Naive thymus-derived CD8-positive, alpha-beta T cell (primary cell): ENCODE data around the gene KIRREL3. TPM values are rescaled to one million over a fixed set of nuclear protein-coding genes. Genes with fewer than 3 reads are reported as not detected.
A peak's percentile ranks its signal among the peaks of the same experiment; 100 is the strongest.

Source experiments
- ATAC-seq, 2 donors: fragments of 150-1000 bp; cut with Tn5 transposase in 1 of 2; sonication (Bioruptor Pico), chemical (Tn5 transposase) in 1 of 2; 1 replicate in 1 of 2; 2 replicates in 1 of 2; pipeline ENCODE4 v1.10.0; 2021; ENCODE audit warnings: mild to moderate bottlenecking in 2 of 2, moderate library complexity in 2 of 2
- POLR2A ChIA-PET: fragments of 350-600 bp; sonication (Branson Sonifier 250); formaldehyde crosslinking; loops from one replicate; lab custom pipeline; 2021; ENCODE audit warnings: antibody characterized with exemption; lab: Charles Lee
- DNase-seq, 10 donors: peaks; one replicate each; pipeline versions ENCODE4 v3.0.0 to v3.0.0-alpha.2; 2020 to 2022
- H3K27ac Mint-ChIP-seq, 10 donors: one replicate each; pipeline ENCODE4 v1.8.0; 2020 to 2022; ENCODE audit warnings: mild to moderate bottlenecking in 10 of 10, mixed read lengths in 10 of 10, moderate library complexity in 4 of 10, inconsistent platforms in 1 of 10
- H3K27me3 Mint-ChIP-seq, 5 donors: one replicate each; pipeline ENCODE4 v1.8.0; 2021 to 2022; ENCODE audit warnings: mixed read lengths in 5 of 5
- H3K36me3 Mint-ChIP-seq, 3 donors: one replicate each; pipeline ENCODE4 v1.8.0; 2020 to 2022; ENCODE audit warnings: mixed read lengths in 3 of 3, mild to moderate bottlenecking in 2 of 3, inconsistent platforms in 1 of 3
- H3K4me1 Mint-ChIP-seq, 4 donors: one replicate each; pipeline ENCODE4 v1.8.0; 2021 to 2022; ENCODE audit warnings: mixed read lengths in 4 of 4
- H3K4me3 Mint-ChIP-seq, 10 donors: one replicate each; pipeline ENCODE4 v1.8.0; 2020 to 2022; ENCODE audit warnings: mild to moderate bottlenecking in 10 of 10, mixed read lengths in 10 of 10, moderate library complexity in 6 of 10, inconsistent platforms in 1 of 10
- H3K9me3 Mint-ChIP-seq, 9 donors: one replicate each; pipeline ENCODE4 v1.8.0; 2020 to 2022; ENCODE audit warnings: mixed read lengths in 9 of 9, mild to moderate bottlenecking in 3 of 9, inconsistent platforms in 1 of 9, moderate library complexity in 1 of 9
- polyA plus RNA-seq, 3 donors: library from polyadenylated mRNA; unstranded; fragments of 300-500 nt; fragmentation: Illumina TruSeq; gene quantifications; one replicate each; pipeline ENCODE4 v1.2.3, GENCODE V29; 2021
- total RNA-seq, 8 experiments: library from RNA in 2 of 8; stranded (reverse) in 2 of 8; gene quantifications; one replicate each; pipeline ENCODE4 v1.2.3 and lab custom pipeline; 2021 to 2026

Gene KIRREL3
- total and polyA plus RNA-seq, 5 experiments from 2014 or later = not detected

- Mint-ChIP-seq H3K9me3 (no peaks in the 10 kb centered on the region), H3K4me3 (no peak overlapping the region), H3K27me3 (peaks cover 1 to 35% (median 6%) of the 10 kb centered on the region in 5 donors), H3K36me3 (no peaks in the 10 kb centered on the region), H3K27ac (no peak overlapping the region), H3K4me1 (no peaks in the 10 kb centered on the region)
- POLR2A ChIA-PET = no interaction called here
- ATAC-seq = no peak
- no peak for DNase-seq
These were observed 340.2 kb downstream of the KIRREL3 start for GRCh38 chr11:126660321-126660720.

DNA sequence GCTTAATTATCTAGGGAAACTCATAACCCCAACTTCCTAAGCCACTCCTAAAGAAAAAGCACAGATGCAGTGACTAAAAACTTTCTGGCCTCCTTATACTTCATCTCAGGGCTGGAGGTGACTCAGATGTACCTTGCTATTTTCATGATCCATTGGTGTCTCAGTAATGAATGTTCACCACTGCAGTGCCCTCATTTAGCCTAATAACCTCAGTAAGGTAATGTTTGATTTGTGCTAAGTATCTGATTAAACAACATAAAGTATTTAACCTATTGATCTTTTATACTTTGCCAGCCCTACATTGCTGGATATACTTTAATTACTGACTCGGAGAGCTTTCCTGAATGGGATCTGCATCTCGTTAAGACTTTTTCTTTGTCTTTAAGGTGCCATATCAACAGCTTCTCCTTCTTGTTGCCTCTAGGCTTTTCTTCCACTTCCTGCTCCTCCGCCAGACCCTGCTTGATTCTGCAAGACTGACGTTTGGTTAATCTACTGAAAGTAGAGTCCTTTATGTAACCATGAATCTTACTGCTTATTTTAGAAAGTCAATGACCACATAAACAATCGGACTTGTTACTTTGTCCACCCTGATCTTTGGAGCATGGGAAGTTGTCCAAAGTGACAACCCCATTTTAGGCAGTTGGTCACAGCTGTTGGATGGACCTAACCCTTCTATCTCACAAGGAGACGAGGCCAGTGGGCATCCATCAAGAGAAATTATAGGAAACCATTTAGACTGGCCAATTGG is 342.1 kb downstream of the KIRREL3 start:
- Mint-ChIP-seq H3K36me3 (no peaks in the 10 kb centered on the region), H3K4me3 (no peak overlapping the region), H3K4me1 (no peaks in the 10 kb centered on the region), H3K27ac (no peak overlapping the region), H3K9me3 (peaks cover 0 to under 1% (median 0%) of the 10 kb centered on the region in 9 donors), H3K27me3 (peaks cover 1 to 31% (median 9%) of the 10 kb centered on the region in 5 donors)
- DNase-seq (no peak), ATAC-seq (no peak)
- POLR2A ChIA-PET = no interaction called here

DNA sequence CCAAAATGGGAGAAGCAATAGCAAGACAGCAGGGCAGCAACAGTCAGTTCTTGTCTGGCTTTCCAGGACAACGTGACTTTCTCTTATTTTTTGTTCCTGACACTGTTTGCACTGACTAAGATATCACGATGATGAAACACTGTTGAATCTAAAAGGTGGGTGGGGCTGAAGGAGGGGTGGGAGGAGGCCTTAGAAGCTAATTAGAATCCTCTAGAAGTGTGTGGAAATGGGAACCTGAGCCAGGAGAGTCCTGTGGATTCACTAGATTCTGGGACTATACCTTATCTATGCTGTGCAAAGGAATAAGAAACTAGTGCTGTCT is 344.8 kb downstream of the KIRREL3 start:
- POLR2A ChIA-PET = no interaction called here
- peaks cover 4 to 43% (median 7%) of the 10 kb centered on the region in 5 donors for H3K27me3 Mint-ChIP-seq
- H3K36me3 Mint-ChIP-seq = no peaks in the 10 kb centered on the region
- DNase-seq (no peak), ATAC-seq (no peak)
- no peaks in the 10 kb centered on the region for H3K4me1 Mint-ChIP-seq
- no peak overlapping the region for H3K27ac Mint-ChIP-seq
- peaks cover 0 to 7% (median 0%) of the 10 kb centered on the region in 9 donors for H3K9me3 Mint-ChIP-seq
- no peak overlapping the region for H3K4me3 Mint-ChIP-seq

- DNase-seq (no peak), ATAC-seq (no peak)
- Mint-ChIP-seq H3K9me3 (peaks cover 0 to 7% (median 0%) of the 10 kb centered on the region in 9 donors), H3K4me1 (no peaks in the 10 kb centered on the region), H3K27me3 (peaks cover 4 to 43% (median 7%) of the 10 kb centered on the region in 5 donors), H3K4me3 (no peak overlapping the region), H3K36me3 (no peaks in the 10 kb centered on the region), H3K27ac (no peak overlapping the region)
- POLR2A ChIA-PET = no interaction called here
These were observed 345.4 kb downstream of the KIRREL3 start for GRCh38 chr11:126654886-126655806.

GRCh38 chr11:126653040-126653439 is 347.5 kb downstream of the KIRREL3 start:
- POLR2A ChIA-PET = no interaction called here
- H3K27me3 Mint-ChIP-seq = peaks cover 3 to 48% (median 7%) of the 10 kb centered on the region in 5 donors
- peaks cover 0 to 12% (median 0%) of the 10 kb centered on the region in 9 donors for H3K9me3 Mint-ChIP-seq
- DNase-seq = no peak
- no peaks in the 10 kb centered on the region for H3K36me3 Mint-ChIP-seq
- H3K4me1 Mint-ChIP-seq = no peaks in the 10 kb centered on the region
- no peak overlapping the region for H3K27ac Mint-ChIP-seq
- ATAC-seq = no peak
- H3K4me3 Mint-ChIP-seq = no peak overlapping the region

DNA sequence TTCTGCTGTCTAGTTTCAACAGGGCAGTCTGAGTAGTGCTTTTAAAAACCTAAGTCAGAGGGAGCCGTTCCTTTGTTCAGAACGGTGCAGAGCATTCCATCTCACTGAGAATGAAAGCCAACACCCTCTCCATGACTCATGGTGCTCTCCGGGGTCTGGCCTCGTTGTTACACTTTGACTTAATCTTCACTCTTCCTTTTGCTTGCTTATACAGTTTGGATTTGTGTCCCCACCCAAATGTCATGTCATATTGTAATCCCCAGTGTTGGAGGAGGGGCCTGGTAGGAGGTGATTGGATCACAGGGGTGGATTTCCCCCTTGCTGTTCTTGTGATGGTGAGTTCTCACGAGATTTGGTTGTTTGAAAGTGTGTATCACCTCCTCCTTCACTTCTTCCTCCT is 352.8 kb downstream of the KIRREL3 start:
- ATAC-seq (no peak), DNase-seq (no peak)
- H3K9me3 Mint-ChIP-seq = peaks cover 0 to 8% (median 0%) of the 10 kb centered on the region in 9 donors
- H3K27ac Mint-ChIP-seq = peak overlapping the region in 1 of 10 donors; percentile 25
- peaks cover 0 to 1% (median 0%) of the 10 kb centered on the region in 4 donors for H3K4me1 Mint-ChIP-seq
- H3K4me3 Mint-ChIP-seq = no peak overlapping the region
- peaks cover 0 to 24% (median 3%) of the 10 kb centered on the region in 5 donors for H3K27me3 Mint-ChIP-seq
- no peaks in the 10 kb centered on the region for H3K36me3 Mint-ChIP-seq
- POLR2A ChIA-PET = no interaction called here

- Mint-ChIP-seq H3K36me3 (no peaks in the 10 kb centered on the region), H3K27me3 (peaks cover 0 to 19% (median 3%) of the 10 kb centered on the region in 5 donors), H3K4me1 (peaks cover 0 to 1% (median 0%) of the 10 kb centered on the region in 4 donors), H3K27ac (no peak overlapping the region), H3K9me3 (peaks cover 0 to 8% (median 0%) of the 10 kb centered on the region in 9 donors), H3K4me3 (no peak overlapping the region)
- DNase-seq = no peak
- POLR2A ChIA-PET = no interaction called here
- no peak for ATAC-seq
These were observed 353.6 kb downstream of the KIRREL3 start for GRCh38 chr11:126646701-126647557.

GRCh38 chr11:126645186-126645585 is 355.4 kb downstream of the KIRREL3 start:
- no peak for DNase-seq
- H3K27ac Mint-ChIP-seq = no peak overlapping the region
- peaks cover 0 to 1% (median 0%) of the 10 kb centered on the region in 4 donors for H3K4me1 Mint-ChIP-seq
- H3K36me3 Mint-ChIP-seq = no peaks in the 10 kb centered on the region
- no peak for ATAC-seq
- no peak overlapping the region for H3K4me3 Mint-ChIP-seq
- H3K27me3 Mint-ChIP-seq = peaks cover 1 to 18% (median 10%) of the 10 kb centered on the region in 5 donors
- POLR2A ChIA-PET = no interaction called here
- peaks cover 0 to 8% (median 0%) of the 10 kb centered on the region in 9 donors for H3K9me3 Mint-ChIP-seq

DNA sequence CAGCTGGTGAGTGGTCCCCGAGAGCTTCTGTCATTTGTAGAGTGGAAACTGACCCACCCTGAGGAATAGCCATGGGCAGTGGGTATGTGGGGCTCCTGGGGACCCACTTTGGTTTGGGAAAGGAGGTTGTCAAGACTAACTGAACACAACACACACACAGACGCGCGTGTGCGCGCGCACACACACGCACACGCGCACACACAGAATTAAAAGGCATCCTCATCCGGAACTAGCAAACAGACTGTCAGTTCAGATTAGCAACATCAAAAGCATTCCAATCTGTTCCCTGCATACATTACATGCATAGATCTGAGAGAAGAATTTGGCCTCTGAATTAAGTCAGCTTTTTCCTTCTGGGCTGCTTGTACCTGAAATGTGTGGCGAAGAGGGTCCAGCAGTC is 360.4 kb downstream of the KIRREL3 start:
- no peak overlapping the region for H3K4me3 Mint-ChIP-seq
- H3K27ac Mint-ChIP-seq = no peak overlapping the region
- DNase-seq (no peak), ATAC-seq (no peak)
- peaks cover 0 to 3% (median 0%) of the 10 kb centered on the region in 9 donors for H3K9me3 Mint-ChIP-seq
- peaks cover 0 to 2% (median 0%) of the 10 kb centered on the region in 4 donors for H3K4me1 Mint-ChIP-seq
- POLR2A ChIA-PET = no interaction called here
- H3K27me3 Mint-ChIP-seq = peaks cover 11 to 38% (median 16%) of the 10 kb centered on the region in 5 donors
- no peaks in the 10 kb centered on the region for H3K36me3 Mint-ChIP-seq

- no peaks in the 10 kb centered on the region for H3K36me3 Mint-ChIP-seq
- peaks cover 0 to 2% (median 0%) of the 10 kb centered on the region in 4 donors for H3K4me1 Mint-ChIP-seq
- DNase-seq = no peak
- ATAC-seq = no peak
- H3K9me3 Mint-ChIP-seq = peaks cover 0 to 3% (median 0%) of the 10 kb centered on the region in 9 donors
- no peak overlapping the region for H3K4me3 Mint-ChIP-seq
- H3K27me3 Mint-ChIP-seq = peaks cover 11 to 40% (median 16%) of the 10 kb centered on the region in 5 donors
- no peak overlapping the region for H3K27ac Mint-ChIP-seq
- POLR2A ChIA-PET = no interaction called here
These were observed 360.9 kb downstream of the KIRREL3 start for GRCh38 chr11:126639692-126640091.

GRCh38 chr11:126638648-126639047 is 361.9 kb downstream of the KIRREL3 start:
- no peaks in the 10 kb centered on the region for H3K36me3 Mint-ChIP-seq
- no peak overlapping the region for H3K27ac Mint-ChIP-seq
- peaks cover 0 to 3% (median 0%) of the 10 kb centered on the region in 9 donors for H3K9me3 Mint-ChIP-seq
- DNase-seq (no peak), ATAC-seq (no peak)
- POLR2A ChIA-PET = no interaction called here
- peaks cover 0 to 2% (median 0%) of the 10 kb centered on the region in 4 donors for H3K4me1 Mint-ChIP-seq
- H3K27me3 Mint-ChIP-seq = peaks cover 11 to 40% (median 16%) of the 10 kb centered on the region in 5 donors
- H3K4me3 Mint-ChIP-seq = no peak overlapping the region

DNA sequence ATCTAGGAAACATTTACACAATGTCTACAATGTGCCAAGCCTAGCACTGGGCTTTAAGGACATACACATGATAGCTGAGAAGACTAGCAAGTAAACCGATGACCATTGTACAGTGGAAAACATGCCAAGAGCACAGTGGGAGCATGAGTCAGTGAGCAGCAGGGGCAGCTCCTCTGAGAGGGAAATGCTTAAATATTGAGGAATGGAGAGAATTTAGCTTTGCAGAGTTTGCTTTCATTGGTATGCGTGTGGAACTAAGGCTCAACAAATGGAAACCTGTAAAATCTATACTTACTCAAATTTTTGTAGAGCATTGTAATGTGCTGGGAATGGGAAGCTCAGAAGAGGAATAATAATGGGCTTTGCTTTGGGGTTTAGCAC is 362.8 kb downstream of the KIRREL3 start:
- no peaks in the 10 kb centered on the region for H3K36me3 Mint-ChIP-seq
- H3K27ac Mint-ChIP-seq = no peak overlapping the region
- no peak for ATAC-seq
- peaks cover 0 to 3% (median 0%) of the 10 kb centered on the region in 9 donors for H3K9me3 Mint-ChIP-seq
- H3K4me3 Mint-ChIP-seq = no peak overlapping the region
- peaks cover 11 to 40% (median 19%) of the 10 kb centered on the region in 5 donors for H3K27me3 Mint-ChIP-seq
- DNase-seq = no peak
- POLR2A ChIA-PET = no interaction called here
- peaks cover 0 to 2% (median 0%) of the 10 kb centered on the region in 4 donors for H3K4me1 Mint-ChIP-seq
